ENCODE measurements around the gene SLC4A1AP.

Gene SLC4A1AP

DNA sequence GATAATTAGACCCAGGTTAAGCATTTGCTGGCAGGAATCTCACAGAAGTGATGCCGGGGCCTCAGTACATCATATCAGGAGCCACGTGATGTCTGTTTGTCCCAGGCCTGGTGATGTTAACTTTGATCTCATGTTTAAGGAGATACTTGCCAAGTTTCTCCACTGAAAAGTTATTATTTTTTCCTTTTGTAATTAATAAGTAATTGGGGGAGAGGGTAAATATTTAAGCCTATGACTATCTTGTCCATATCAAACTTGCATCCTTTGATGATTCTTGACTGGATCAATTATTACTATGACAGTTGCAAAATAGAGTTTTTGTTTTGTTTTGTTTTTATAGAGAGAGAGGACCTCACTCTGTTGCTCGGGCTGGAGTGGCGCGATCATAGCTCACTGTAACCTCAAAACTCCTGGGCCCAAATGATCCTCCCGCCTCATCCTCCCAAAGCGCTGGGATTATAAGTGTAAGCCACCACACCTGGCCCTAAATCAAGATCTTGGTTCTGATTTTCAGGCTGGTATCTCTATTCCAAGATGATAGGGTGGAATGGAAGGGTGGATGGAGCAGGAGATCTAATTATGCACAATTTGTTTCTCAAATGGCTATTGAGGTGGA is 46.4 kb downstream of the SLC4A1AP start:
- no peak overlapping the region for H3K4me3 ChIP-seq (ENCODE audit: low read length)
- DNase-seq (ENCODE audit: low read depth) = no peak
- TF ChIP-seq, protein P1, sequence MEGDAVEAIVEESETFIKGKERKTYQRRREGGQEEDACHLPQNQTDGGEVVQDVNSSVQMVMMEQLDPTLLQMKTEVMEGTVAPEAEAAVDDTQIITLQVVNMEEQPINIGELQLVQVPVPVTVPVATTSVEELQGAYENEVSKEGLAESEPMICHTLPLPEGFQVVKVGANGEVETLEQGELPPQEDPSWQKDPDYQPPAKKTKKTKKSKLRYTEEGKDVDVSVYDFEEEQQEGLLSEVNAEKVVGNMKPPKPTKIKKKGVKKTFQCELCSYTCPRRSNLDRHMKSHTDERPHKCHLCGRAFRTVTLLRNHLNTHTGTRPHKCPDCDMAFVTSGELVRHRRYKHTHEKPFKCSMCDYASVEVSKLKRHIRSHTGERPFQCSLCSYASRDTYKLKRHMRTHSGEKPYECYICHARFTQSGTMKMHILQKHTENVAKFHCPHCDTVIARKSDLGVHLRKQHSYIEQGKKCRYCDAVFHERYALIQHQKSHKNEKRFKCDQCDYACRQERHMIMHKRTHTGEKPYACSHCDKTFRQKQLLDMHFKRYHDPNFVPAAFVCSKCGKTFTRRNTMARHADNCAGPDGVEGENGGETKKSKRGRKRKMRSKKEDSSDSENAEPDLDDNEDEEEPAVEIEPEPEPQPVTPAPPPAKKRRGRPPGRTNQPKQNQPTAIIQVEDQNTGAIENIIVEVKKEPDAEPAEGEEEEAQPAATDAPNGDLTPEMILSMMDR (IDR thresholded peaks at IDR 0.05; ENCODE audit: insufficient read depth, low read depth, low read length, missing control alignments) = no peak

DNA sequence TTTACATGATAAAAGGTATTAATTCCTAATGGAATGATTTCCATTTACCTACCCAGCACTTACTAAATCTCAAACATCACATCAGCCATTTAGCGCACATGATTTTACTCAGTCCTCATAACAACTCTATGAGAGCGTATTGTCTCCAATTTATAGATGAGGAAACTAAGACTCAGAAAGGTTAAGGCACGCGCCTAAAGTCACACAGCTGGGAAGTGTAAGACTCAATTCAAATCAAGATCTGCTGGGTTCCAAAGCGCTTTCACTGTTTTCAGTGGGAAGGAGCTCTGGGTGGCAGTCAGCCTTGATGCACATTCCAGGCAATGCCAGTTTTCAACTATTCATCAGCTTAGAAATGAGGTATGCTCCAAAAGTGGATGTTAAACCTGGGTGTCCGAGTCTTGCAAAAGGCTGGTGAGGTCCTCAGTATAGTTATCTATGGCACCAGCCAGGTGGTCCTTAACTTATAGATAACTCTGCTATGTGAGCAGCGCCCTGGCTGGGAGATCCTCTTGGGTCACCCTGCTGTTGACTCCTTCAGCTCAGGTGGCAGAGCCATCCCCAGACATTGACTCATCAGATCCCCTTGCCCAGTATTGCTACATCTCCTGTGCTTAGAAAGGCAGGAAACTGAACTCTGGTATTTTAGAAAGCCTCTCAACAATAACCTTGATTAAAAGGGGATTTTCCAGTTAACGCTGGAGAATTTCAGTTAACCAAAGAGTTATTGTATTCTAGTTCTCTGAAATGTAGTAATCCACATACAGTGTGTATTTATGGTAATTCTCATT is 47.1 kb downstream of the SLC4A1AP start:
- peak; percentile 65 for DNase-seq (ENCODE audit: low read depth)
- H3K4me3 ChIP-seq (ENCODE audit: low read length) = no peak overlapping the region
- TF ChIP-seq, protein P1 (IDR thresholded peaks at IDR 0.05; ENCODE audit: insufficient read depth, low read depth, low read length, missing control alignments) = no peak

DNA sequence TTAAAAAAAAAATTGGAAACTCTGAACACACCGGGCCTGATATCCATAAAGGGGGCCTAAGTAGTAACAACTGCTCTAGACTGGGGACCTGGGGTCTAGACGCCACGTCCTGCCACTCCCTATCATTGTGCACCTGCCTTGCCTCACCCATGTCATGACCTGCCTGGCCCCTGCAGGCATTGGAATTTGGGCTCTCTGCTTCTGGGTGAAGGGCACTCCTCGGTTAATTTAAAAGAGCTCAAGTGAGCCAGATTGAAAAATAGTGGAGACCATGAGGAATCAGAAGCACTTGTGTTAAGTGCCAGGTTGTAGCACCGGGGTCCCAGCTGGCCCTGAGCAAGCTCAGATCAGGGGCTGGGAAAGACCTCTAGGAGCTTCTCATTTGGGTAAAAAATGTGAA is 48.1 kb downstream of the SLC4A1AP start:
- no peak for DNase-seq (ENCODE audit: low read depth)
- TF ChIP-seq, protein P1 (IDR thresholded peaks at IDR 0.05; ENCODE audit: insufficient read depth, low read depth, low read length, missing control alignments) = no peak
- H3K4me3 ChIP-seq (ENCODE audit: low read length) = no peak overlapping the region

DNA sequence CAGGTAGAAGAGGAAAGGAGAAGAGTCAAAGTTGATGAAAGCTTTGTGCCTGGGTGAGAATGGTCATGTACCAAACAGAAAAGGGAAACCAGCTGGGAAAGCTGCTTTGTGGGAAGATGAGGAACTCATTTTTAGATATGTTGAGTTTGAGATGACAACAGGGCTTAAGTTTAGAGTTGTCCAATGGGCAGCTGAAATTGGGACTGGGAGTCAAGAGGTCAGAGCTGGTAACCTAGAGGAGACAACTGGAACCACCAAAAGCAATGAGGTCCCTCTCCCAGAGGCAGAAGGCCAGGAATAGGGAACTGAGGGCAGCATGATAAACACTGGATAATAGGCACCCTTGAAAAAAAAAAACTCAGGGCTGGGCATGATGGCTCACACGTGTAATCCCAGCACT is 48.8 kb downstream of the SLC4A1AP start:
- no peak for DNase-seq (ENCODE audit: low read depth)
- H3K4me3 ChIP-seq (ENCODE audit: low read length) = no peak overlapping the region
- TF ChIP-seq, protein P1 (IDR thresholded peaks at IDR 0.05; ENCODE audit: insufficient read depth, low read depth, low read length, missing control alignments) = no peak

DNA sequence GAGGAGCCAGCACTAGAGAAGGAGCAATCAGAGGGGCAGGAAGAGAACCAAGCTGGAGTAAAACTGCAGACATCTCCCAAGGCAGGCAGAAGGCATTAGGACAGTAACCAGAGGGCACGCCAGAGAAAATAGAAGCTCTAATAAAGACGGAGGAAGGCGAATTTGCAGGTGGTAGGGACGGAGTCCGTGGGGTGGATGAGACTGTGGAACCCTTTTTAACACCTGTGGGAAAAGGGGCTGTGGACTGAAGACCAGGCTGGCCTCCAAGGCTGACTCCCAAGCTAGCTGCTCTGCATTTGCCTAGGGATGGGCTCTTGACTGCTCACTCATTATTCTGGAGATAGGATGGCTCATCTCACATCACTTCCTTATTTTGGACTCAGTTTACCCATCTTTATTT is 49.5 kb downstream of the SLC4A1AP start:
- TF ChIP-seq, protein P1 (IDR thresholded peaks at IDR 0.05; ENCODE audit: insufficient read depth, low read depth, low read length, missing control alignments) = no peak
- DNase-seq (ENCODE audit: low read depth) = no peak
- H3K4me3 ChIP-seq (ENCODE audit: low read length) = no peak overlapping the region

DNA sequence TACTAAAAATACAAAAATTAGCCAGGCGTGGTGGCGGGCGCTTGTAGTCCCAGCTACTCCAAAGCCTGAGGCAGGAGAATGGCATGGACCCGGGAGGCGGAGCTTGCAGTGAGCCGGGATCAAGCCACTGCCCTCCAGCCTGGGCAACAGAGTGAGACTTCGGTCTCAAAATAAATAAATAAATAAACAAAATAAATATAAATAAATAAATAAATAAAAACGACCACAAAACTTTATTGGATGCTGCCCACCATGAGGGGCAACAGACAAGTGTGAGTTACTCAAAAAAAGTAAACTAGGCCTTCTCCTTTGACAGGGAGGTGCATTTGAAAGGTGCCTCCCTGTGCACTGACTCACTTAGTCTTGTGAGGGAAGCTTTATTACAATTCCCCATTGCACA is 50.4 kb downstream of the SLC4A1AP start:
- no peak overlapping the region for H3K4me3 ChIP-seq (ENCODE audit: low read length)
- peak; percentile 48 for DNase-seq (ENCODE audit: low read depth)
- TF ChIP-seq, protein P1 (IDR thresholded peaks at IDR 0.05; ENCODE audit: insufficient read depth, low read depth, low read length, missing control alignments) = no peak

Measured in epithelial cell of esophagus (primary cell).